Right ventricle myocardium inferior (tissue), 1 donor: ENCODE measurements around the gene UBE2D1. TPM values are rescaled to one million over a fixed set of nuclear protein-coding genes. Genes with fewer than 3 reads are reported as not detected.

ENCODE experiments used
- ATAC-seq: fragments of 200-7000 bp; cut with Tn5 transposase; one replicate; pipeline ENCODE4 v1.9.1; 2020; ENCODE audit warnings: mild to moderate bottlenecking, moderate library complexity
- DNase-seq: peaks from one replicate; pipeline ENCODE4 v3.0.0; 2021; ENCODE audit errors: missing footprints
- intact Hi-C: fragments of 100-400 bp; cut with DNase I; formaldehyde crosslinking; loops from one replicate; pipeline ENCODE4 v1.11.0; 2022
- long read RNA-seq: library from polyadenylated mRNA; unstranded; transcript quantifications from one replicate; pipeline ENCODE4 v2.0.0, GENCODE V29; 2021
- total RNA-seq: library from RNA; stranded (reverse); fragmentation: NEBNext Ultra II Directional; extraction: Animal tissue kit (Norgen Biotek cat#: 25700); gene quantifications from one replicate; pipeline ENCODE4 v1.2.1, GENCODE V29; 2021
- donor health status: DM: no; HTN: yes; CAD: no; lungs with severe emphysema.

Gene UBE2D1
- 55.3 TPM for total RNA-seq
- long read RNA-seq, transcript UBE2D1-201 (7 exons, 2,659 nt): major isoform, 36 of 39 reads
- long read RNA-seq, partial matches to known transcripts: 1 of 39 reads
- long read RNA-seq, other reads (novel, unspliced or antisense): 1 of 39 reads

DNA sequence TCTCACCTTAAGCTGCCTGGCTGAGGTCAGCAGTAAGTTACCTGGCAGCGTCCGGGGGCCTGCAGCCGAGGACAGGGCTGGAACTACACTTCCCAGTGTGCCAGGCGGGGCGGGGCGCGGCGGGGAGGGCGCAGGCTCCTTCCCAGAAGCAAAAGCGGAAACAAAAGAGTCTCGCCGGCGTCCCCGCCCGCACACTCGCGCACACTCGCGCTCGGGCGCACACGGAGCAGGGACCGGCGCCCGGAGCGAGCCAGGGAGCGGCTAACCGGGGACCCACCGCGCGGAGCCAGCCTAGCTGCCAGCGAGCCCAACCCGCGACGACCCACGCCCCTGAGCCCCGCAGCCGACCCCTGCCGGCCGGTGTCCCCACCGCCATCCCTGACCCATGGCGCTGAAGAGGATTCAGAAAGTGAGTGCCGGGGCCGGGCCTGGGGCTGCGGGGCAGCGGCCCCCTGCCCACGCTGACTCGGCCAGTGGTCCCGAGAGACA is at the start of gene UBE2D1:
TSS of gene UBE2D1 (plus strand) at position 190 of the 489 bp plus-strand sequence. CDS start at position 386, 196 bp downstream.
- intact Hi-C loops: loop anchor here (2.0 kb wide), 2 partner anchors 50 to 66 kb away; partner anchors contain the start of genes CISD1 and TFAM
- DNase-seq (peak; percentile 96), ATAC-seq (peak; percentile 96)

DNA sequence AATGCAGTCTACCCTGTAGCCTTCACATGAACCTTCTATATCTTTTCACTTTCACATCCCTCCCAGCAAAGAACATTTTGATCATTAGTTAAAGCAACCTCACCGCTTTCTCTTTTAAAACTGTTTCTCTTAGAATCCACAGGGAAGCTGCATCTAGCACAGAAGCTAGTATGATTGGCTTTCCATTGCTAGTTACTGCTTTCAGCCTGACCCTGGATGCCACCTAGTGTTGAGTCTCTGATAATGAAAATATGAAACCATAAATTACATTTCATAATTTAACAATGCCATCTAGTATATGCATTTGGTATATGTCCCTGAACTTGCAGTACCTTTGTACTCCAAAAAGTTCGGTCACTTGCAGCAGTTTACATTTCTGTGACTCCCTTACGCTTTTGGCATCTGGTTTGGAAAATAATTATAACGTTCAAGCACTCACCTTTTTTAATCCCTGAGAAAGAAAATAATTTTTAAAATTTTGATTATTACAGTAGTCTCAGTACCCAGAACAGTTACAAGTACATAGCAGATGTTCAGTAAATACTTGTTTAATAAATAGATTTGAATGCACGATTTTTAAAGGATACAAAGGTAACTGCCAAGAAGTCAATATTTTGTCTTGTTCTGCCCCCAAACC is 43.1 kb upstream of the UBE2D1 start:
- ATAC-seq: peak; percentile 52
- DNase-seq: no peak
- intact Hi-C loops: loop anchor here (2.0 kb wide), 1 partner anchor 115 kb away; no protein-coding TSS in a partner anchor

DNA sequence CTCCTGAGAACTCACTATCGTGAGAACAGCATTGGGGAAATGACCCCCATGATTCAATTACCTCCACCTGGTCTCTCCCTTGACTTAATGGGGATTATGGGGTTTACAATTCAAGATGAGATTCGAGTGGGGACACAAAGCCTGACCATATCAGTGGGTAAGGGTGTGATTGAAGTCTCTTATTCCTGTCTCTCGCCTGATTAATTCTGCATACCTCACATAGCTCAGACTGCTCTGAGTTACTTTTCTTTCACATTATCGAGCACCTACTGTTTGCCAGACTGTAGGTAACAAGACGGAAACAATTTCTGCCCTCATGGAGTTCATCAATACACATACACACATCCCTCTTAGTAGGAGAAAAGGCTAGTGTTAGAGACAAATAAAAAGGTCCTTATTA is 40.8 kb upstream of the UBE2D1 start:
- DNase-seq: no peak
- no peak for ATAC-seq
- intact Hi-C loops: no loop called here

DNA sequence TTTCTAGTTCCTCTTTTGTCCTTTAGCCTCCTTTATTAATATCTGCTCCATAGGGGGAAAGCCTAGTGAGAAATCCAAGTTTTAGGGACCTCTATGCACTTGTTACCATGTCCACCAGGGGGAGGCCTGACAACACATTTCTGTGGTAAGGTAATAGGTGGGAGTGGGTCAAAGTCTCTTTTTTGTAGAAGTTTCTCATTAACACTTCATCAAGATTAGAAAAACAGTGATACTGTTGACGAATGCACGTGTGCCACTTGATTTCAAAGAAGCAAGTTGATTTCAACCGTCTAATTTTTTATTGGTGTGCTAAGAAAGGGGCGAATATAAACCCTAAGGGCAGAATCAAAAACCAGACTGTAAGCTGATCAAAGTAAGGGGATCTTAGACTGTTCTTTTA is 35.2 kb upstream of the UBE2D1 start:
- ATAC-seq (peak; percentile 63), DNase-seq (no peak)
- intact Hi-C loops: loop anchor here (2.0 kb wide), 1 partner anchor 85 kb away; the partner anchor contains the start of gene TFAM

DNA sequence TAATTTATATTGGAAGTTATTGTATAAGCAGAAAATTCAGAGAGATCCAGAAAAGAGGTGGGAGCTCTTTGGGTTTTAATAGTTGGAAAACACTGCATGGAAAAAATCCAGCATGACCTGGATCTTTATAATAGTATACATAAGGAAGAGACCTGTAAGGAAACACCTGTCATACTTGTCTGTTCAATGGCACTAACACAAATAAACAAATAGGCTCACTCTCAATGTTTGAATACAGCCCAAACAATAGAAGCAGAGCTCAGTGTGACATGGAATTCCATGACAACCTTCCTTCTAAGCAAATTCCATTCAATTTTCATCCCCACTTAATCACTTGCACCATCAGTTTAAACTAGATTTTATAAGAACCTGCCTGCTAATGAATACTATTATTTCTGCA is 34.1 kb upstream of the UBE2D1 start:
- no peak for ATAC-seq
- DNase-seq: no peak
- intact Hi-C loops: no loop called here

DNA sequence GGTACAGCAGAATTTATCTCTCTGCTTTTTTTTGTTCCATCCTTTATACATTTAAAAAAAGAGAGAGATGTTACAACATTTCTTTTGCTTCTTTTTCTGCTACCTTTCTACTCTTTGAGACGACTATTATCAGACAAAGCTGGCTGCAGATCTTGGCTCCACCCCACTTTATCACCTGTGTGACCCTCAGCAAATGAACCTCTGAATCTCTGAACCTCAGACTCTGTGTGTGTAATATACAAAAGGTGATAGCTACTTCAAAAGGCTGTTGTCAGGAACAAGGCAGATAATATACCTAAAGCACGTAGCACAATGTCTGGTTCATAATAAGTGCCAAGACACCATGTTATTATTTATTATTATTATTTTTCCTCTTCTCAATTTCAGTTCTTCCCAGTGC is 32.6 kb upstream of the UBE2D1 start:
- intact Hi-C loops: no loop called here
- ATAC-seq: no peak
- DNase-seq: no peak

DNA sequence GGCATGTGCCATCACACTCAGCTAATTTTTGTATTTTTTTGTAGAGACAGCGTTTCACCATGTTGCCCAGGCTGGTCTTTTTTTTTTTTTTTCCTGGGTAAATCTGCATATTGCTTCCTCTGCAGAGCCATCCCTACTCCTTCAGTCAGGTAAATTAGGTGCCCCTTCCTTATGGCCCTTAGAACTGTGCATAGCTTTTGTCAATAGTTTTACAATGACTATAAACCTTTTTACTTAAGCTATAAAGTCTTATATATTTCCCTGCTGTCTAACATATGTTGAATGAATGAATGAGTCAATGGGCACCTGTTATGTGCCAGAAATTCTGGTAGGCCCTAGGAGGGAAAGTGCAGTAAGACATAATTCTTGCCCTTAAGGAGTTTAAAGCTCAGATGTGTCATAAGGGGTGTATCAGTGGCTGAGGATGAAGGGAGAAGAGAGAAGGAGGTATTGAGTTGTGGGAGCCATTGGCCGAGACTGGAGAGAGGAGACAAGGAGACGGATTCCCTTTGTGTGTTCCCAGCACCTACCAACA is 30.6 kb upstream of the UBE2D1 start:
- DNase-seq (no peak), ATAC-seq (no peak)
- intact Hi-C loops: no loop called here

DNA sequence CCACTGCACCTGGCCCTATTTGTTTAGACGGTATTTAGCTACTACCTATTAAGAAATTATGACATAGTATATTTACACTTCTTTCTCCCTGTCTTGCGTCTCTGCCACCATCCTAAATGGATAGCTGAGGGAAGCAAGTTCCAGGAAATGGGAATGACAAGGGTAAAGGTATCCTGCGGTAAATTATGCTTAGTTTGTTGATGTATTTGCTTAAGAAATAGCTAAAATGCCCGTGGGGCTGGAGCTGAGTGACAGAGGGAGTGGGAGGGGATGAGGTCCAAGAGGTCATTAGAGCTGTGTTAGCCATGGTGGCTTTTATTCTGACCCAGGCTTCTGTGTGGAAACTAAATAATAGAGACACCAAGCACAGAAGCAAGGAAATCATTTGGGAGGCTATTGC is 29.0 kb upstream of the UBE2D1 start:
- DNase-seq (no peak), ATAC-seq (no peak)
- intact Hi-C loops: no loop called here

DNA sequence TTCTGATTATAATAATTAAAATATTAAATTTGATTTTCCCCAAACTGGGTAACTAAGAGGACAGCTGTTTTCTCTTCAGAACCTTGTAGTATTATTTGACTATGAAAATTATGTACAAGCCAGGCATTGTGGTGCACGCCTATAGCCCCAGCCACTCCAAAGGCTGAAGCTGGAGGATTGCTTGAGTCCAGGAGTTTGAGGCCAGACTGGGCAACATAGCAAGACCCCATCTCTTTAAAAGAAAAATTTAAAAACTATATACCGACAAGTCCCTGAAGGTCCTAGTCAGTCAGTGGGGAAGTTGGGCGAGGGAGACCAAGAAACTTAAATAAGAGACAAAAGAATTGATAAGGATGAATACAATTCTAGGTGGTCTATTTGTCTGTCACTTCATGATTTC is 27.1 kb upstream of the UBE2D1 start:
- intact Hi-C loops: no loop called here
- DNase-seq (no peak), ATAC-seq (no peak)

DNA sequence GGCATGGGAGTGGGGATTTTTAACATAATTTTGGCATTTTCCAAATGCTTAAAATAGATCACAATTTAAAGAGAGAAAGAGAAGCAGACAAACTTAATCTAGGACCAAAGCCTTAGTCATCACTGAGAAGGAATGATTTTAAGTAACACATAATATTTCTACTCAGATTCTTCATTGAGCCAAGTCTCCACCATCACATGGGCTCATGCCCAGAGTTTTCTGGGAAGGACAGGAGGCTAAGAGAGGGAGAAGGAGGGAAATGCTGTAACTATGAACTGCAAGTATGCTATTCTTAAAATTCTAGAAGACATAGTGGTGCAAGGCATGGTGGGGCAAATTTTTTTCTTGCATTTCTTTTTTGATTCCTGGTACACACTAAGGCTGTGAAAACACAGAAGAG is 23.8 kb upstream of the UBE2D1 start:
- intact Hi-C loops: no loop called here
- ATAC-seq (no peak), DNase-seq (no peak)

DNA sequence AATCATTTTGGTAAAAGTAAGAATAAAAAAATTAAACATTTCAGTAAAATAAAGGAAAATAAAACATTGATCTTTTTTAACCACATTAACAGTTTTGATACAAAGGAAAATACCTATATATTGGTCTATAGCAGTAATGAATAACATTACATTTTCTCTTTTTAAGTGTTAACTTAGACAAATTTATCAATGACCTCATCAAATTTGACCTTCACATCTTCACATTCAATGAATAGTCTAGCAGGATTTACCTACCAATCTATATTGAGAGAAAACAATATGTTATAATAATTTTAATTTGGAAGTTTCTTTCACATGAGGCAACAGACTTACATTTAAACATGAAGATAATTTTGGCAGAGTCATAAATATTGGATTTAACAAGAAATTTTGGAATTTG is 17.9 kb upstream of the UBE2D1 start:
- DNase-seq (no peak), ATAC-seq (no peak)
- intact Hi-C loops: no loop called here

DNA sequence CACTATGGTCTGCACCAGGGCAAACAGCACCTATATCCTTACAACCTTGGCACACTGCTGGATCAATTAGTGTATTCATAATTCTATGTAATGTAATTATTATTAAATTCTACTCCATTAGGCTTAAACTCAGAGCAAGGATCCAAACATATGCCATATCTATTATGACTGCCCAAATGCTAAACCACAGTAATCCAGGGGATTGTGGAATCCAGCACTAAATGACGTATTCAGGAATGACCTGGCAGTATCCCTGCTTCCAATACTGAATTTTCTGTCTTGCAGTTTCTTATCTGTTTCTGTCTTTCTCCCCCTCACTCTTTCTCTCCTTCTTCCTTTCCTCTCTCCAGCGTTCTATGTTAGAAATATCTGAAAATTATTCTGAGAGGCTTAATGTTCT is 16.5 kb upstream of the UBE2D1 start:
- intact Hi-C loops: no loop called here
- no peak for ATAC-seq

DNA sequence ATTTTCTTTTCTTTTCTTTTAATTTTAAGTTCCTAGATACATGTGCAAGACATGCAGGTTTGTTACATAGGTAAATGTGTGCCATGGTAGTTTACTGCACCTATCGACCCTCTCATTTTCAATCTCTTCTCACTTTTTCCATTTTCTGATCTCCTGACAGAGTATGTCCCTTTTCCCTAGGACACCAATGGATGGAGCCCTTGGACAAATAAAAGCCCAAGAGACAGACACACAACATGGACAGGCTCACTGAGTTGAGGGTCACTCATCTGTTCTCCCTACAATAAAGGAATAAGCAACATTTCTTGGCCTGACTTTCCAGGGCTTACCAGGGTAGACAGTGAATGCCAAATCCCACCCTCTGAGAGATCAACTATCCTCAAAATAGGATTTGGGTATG is 15.2 kb upstream of the UBE2D1 start:
- no peak for DNase-seq
- intact Hi-C loops: no loop called here
- no peak for ATAC-seq

More for the DNA sequence above, 16.5 kb upstream of the UBE2D1 start:
- DNase-seq: no peak

DNA sequence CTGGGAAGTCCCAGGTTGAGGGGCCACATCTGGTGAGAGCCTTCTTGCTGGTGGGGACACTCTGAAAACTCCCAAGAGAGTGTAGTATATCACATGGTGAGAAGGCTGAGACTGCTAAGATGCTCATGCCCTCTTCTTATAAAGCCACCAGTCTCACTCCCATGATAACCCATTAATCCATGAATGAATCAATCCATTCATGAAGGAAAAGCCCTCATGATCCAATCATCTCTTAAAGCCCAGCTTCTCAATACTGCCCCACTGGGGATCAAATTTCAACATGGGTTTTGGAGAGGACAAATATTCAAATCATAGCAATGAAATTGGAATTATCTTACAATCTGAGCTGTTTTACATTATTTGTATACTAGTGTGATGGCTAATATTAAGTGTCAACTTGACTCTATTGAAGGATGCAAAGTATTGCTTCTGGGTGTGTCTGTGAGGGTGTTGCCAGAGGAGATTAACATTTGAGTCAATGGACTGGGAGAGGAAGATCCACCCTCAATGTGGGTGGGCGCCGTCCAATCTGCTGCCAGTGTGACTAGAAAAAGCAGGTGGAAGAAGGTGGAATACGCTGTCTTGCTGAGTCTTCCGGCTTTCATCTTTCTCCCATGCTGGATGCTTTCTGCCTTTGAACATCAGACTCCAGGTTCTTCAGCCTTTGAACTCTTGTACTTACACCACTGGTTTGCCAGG is 14.3 kb upstream of the UBE2D1 start:
- no peak for DNase-seq
- intact Hi-C loops: no loop called here
- ATAC-seq: no peak

DNA sequence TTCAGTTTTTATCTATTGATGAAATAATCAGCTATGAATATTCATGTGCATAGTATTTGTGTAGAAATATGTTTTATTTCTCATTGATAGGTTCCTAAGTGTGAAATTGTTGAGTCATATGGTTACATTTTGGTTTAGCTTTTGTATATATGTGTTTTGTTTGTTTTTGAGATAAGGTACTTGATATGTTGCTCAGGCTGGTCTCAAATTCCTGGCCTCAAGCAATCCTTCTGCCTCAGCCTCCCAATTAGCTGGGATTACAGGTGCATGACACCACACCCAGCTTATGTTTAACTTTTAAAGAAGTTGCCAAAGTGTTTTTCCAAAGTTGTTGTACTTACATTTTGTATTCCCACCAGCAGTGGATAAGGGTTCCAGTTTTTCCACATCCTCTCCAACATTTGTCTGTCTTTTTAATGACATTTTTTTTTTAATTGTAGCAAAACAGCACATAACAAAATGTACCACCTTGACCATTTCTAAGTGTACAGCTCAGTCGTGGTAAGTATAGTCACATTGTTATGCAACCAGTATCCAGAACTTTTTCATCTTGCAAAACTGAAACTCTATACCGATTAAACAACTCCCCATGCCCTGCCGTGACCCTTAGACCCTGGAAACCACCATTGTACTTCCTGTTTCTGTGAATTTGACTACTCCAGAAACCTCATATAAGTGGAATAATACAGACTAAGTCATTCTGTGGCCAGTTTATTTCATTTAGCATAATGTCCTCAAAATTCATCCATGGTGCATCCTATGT is 12.6 kb upstream of the UBE2D1 start:
- DNase-seq (no peak), ATAC-seq (peak; percentile 45)
- intact Hi-C loops: no loop called here

DNA sequence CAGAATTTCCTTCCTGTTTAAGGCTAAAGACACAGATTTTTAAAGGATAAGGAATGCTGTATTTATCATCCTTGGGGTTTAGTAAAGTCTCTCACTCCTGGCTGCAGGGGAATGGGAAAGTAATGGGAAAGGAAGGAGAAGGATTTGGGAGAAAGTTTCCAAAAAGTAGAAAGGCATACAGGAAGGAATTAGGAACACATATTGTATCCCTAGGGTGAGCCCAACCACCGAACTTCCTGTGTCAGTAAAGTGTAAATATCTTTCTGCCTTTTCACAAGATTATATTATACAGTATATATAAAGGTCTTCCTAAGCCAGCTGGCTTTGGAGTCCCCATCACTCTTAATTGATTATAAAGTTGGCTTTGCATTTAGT is 12.0 kb upstream of the UBE2D1 start:
- no peak for DNase-seq
- no peak for ATAC-seq
- intact Hi-C loops: no loop called here

DNA sequence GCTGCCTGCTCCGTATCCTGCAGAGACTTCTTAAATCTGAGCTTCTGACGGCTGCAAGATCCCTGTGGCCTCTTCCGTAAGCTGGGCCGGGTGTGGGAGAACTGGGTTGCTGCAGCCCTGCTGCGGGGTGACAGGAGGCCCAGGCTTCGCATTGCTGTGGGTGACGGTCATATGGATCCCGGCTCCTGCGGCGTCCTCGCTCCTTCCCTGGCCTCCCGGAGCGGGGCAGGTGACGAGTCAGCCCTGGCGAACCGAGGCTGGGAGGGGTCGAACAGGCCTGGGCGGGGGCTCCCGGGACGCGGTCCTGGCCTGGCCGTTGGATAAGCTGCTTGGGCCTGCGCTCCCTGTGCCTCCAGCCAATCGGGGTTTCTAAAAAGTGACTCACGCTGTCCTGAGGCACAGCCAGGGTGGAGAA is 7.8 kb upstream of the UBE2D1 start:
- peak; percentile 94 for ATAC-seq
- intact Hi-C loops: no loop called here
- DNase-seq: peak; percentile 74

DNA sequence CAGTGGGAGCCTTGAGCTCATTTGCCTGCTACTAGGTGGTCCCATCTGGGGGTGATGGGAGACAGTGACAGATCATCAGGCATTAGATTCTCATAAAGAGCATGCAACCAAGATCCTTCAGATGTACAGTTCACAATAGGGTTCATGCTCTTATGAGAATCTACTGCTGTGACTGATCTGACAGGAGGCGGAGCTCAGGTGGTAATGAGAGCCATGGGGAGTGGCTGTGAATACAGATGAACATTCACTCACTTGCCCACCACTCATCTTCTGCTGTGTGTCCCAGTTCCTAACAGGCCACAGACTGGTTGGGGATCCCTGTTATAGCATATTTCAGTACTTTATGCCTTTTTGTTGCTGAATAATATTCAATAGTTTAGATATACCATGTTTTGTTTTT is 6.6 kb upstream of the UBE2D1 start:
- intact Hi-C loops: no loop called here
- ATAC-seq (no peak), DNase-seq (no peak)

DNA sequence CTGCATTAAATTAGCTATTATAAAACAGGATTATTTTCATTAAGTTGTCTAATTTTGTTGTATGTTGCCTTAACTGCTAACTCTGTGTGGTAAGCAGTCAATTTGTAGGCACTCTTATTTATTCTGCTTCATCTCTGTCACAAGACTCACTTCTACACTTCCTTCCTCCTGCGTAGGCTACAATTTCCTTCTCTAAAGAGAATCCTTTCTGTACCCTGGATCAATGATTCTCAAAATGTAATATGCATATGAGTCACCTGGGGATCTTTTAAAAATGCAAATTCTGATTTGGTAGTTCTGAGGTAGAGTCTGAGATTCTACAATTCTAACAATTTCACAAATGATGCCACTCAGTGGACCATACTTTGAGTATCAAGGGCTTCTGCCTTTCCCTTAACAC is 4.4 kb upstream of the UBE2D1 start:
- DNase-seq (no peak), ATAC-seq (no peak)
- intact Hi-C loops: no loop called here
